PC-3 (cell line): ENCODE data around the gene LRRC56. TPM values are rescaled to one million over a fixed set of nuclear protein-coding genes. Genes with fewer than 3 reads are reported as not detected.

Experiments used
- ATAC-seq: fragments of 200-7000 bp; cut with Tn5 transposase; 2 replicates; pipeline ENCODE4 v1.9.1; 2020; ENCODE audit warnings: mild to moderate bottlenecking, moderate library complexity
- BruUV-seq: library from RNA; stranded (reverse); fragments of 400-500 nt; replicated peaks from 2 replicates; lab custom pipeline; 2021; lab: Mats Ljungman, UMichigan
- CTCF ChIA-PET: fragments of 300-600 bp; sonication (Branson Sonifier 250); formaldehyde crosslinking; loops from one replicate; lab custom pipeline; 2022; ENCODE audit warnings: antibody characterized with exemption; lab: Charles Lee
- POLR2A ChIA-PET: fragments of 300-600 bp; sonication (Branson Sonifier 250); formaldehyde crosslinking; loops from one replicate; lab custom pipeline; 2022; ENCODE audit warnings: antibody characterized with exemption; ENCODE audit not compliant: unreplicated experiment; lab: Charles Lee
- DNase-seq: peaks from one replicate; pipeline ENCODE4 v3.0.0-alpha.2; 2015
- H2AFZ ChIP-seq: fragments of 300-600 bp; sonication (generic); 2 replicates; pipeline ENCODE4 v1.6.0; 2016; ENCODE audit warnings: antibody characterized with exemption, low read length
- H3F3A ChIP-seq: fragments of 300-600 bp; sonication (generic); one replicate; pipeline ENCODE4 v1.6.0; 2017; ENCODE audit warnings: antibody characterized with exemption, low read length, control low read depth, mild to moderate bottlenecking; ENCODE audit not compliant: unreplicated experiment
- H3K27ac ChIP-seq: fragments of 300-600 bp; sonication (generic); 2 replicates; pipeline ENCODE4 v1.5.1; 2016; ENCODE audit warnings: mild to moderate bottlenecking, low read length
- H3K27me3 ChIP-seq: fragments of 300-600 bp; sonication (generic); 2 replicates; pipeline ENCODE4 v1.6.1; 2016; ENCODE audit warnings: low read length, mixed read lengths
- H3K36me3 ChIP-seq: fragments of 300-600 bp; sonication (generic); 2 replicates; pipeline ENCODE4 v1.6.1; 2016; ENCODE audit warnings: low read depth, mixed run types, low read length, mixed read lengths
- H3K4me1 ChIP-seq: fragments of 300-600 bp; sonication (generic); 2 replicates; pipeline ENCODE4 v1.5.1; 2016; ENCODE audit warnings: low read length; ENCODE audit not compliant: insufficient read depth
- H3K4me2 ChIP-seq: fragments of 300-600 bp; sonication (generic); 2 replicates; pipeline ENCODE4 v1.6.0; 2016; ENCODE audit warnings: low read length
- H3K4me3 ChIP-seq: fragments of 300-600 bp; sonication (generic); 2 replicates; pipeline ENCODE4 v1.5.1; 2016; ENCODE audit warnings: mild to moderate bottlenecking, low read length, mixed read lengths
- H3K79me2 ChIP-seq: fragments of 300-600 bp; sonication (generic); 2 replicates; pipeline ENCODE4 v1.6.1; 2017; ENCODE audit warnings: low read length, mixed read lengths
- H3K9ac ChIP-seq: fragments of 300-600 bp; sonication (generic); 2 replicates; pipeline ENCODE4 v1.6.0; 2016; ENCODE audit warnings: mild to moderate bottlenecking, low read length
- H3K9me2 ChIP-seq: fragments of 300-600 bp; sonication (generic); replicated peaks from 2 replicates; pipeline ENCODE4 v1.6.1; 2016; ENCODE audit warnings: mixed run types, low read length, mixed read lengths
- H3K9me3 ChIP-seq: fragments of 300-600 bp; sonication (generic); 2 replicates; pipeline ENCODE4 v1.6.1; 2016; ENCODE audit warnings: low read length, mixed read lengths
- H4K20me1 ChIP-seq: fragments of 300-600 bp; sonication (generic); 2 replicates; pipeline ENCODE4 v1.6.1; 2016; ENCODE audit warnings: low read length, mixed read lengths
- EZH2 ChIP-seq: fragments of 300-600 bp; sonication (generic); IDR thresholded peaks from one replicate; pipeline ENCODE4 v1.6.1; 2017; ENCODE audit warnings: antibody characterized with exemption, mild to moderate bottlenecking, low read length; ENCODE audit not compliant: unreplicated experiment
- EZH2phosphoT487 ChIP-seq: fragments of 300-600 bp; sonication (generic); IDR thresholded peaks from 2 replicates; pipeline ENCODE4 v1.6.1; 2018; ENCODE audit warnings: mild to moderate bottlenecking, antibody characterized with exemption, low read length, borderline replicate concordance
- intact Hi-C: fragments of 100-400 bp; cut with micrococcal nuclease; formaldehyde crosslinking; loops from 2 replicates; pipeline ENCODE4 v1.9.0; 2023
- total RNA-seq: library from RNA; depleted of rRNA; stranded (reverse); fragments of >200 nt; gene quantifications from 2 replicates; pipeline ENCODE4 v1.2.3, GENCODE V29; 2014
- TF ChIP-seq, protein P1 (sequence below): fragments of 300-600 bp; sonication (generic); conservative IDR thresholded peaks from 2 replicates; pipeline ENCODE4 v1.5.1; 2017; ENCODE audit warnings: antibody characterized with exemption, low read depth, mild to moderate bottlenecking, low read length

Gene LRRC56
- total RNA-seq, 1 experiment from 2014 or later: 1.5 TPM

DNA sequence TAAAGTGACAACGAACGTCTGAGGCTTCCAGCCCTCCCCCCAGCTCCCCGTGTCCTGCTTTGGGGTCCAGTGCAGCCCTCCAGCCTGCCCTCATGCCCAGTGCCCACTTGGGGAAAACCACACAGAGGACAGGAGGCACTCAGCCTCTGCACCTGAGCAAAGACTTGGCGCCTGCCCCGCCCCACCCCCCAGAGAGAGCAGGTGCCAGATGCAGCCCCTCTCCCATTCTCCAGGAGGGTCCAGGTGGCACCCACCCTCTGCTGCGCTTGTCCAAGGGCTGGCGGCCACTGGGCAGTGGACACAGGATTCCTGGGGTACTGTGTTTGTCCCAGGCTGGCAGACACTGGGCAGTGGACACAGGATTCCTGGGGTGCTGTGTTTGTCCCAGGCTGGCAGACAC lies 46.0 kb upstream of the LRRC56 start:
- ATAC-seq (no peak), DNase-seq (no peak)
- H3K79me2 ChIP-seq: no peaks in the 10 kb centered on the region
- H4K20me1 ChIP-seq: no peaks in the 10 kb centered on the region
- H3K27me3 ChIP-seq: no peaks in the 10 kb centered on the region
- BruUV-seq: no TSS peak
- H3K9me2 ChIP-seq: no peaks in the 10 kb centered on the region
- no peaks in the 10 kb centered on the region for H3F3A ChIP-seq
- no peaks in the 10 kb centered on the region for H3K9me3 ChIP-seq
- no peak overlapping the region for H2AFZ ChIP-seq
- H3K4me1 ChIP-seq: no peaks in the 10 kb centered on the region
- intact Hi-C loops: no loop called here
- H3K4me2 ChIP-seq: no peak overlapping the region
- CTCF ChIA-PET: no interaction called here
- H3K36me3 ChIP-seq: no peaks in the 10 kb centered on the region
- TF ChIP-seq, protein P1, sequence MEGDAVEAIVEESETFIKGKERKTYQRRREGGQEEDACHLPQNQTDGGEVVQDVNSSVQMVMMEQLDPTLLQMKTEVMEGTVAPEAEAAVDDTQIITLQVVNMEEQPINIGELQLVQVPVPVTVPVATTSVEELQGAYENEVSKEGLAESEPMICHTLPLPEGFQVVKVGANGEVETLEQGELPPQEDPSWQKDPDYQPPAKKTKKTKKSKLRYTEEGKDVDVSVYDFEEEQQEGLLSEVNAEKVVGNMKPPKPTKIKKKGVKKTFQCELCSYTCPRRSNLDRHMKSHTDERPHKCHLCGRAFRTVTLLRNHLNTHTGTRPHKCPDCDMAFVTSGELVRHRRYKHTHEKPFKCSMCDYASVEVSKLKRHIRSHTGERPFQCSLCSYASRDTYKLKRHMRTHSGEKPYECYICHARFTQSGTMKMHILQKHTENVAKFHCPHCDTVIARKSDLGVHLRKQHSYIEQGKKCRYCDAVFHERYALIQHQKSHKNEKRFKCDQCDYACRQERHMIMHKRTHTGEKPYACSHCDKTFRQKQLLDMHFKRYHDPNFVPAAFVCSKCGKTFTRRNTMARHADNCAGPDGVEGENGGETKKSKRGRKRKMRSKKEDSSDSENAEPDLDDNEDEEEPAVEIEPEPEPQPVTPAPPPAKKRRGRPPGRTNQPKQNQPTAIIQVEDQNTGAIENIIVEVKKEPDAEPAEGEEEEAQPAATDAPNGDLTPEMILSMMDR: no peak
- no peak for TF ChIP-seq EZH2phosphoT487
- TF ChIP-seq EZH2: no peak
- H3K9ac ChIP-seq: no peak overlapping the region
- no peak overlapping the region for H3K4me3 ChIP-seq
- no peak overlapping the region for H3K27ac ChIP-seq
- POLR2A ChIA-PET: no interaction called here

DNA sequence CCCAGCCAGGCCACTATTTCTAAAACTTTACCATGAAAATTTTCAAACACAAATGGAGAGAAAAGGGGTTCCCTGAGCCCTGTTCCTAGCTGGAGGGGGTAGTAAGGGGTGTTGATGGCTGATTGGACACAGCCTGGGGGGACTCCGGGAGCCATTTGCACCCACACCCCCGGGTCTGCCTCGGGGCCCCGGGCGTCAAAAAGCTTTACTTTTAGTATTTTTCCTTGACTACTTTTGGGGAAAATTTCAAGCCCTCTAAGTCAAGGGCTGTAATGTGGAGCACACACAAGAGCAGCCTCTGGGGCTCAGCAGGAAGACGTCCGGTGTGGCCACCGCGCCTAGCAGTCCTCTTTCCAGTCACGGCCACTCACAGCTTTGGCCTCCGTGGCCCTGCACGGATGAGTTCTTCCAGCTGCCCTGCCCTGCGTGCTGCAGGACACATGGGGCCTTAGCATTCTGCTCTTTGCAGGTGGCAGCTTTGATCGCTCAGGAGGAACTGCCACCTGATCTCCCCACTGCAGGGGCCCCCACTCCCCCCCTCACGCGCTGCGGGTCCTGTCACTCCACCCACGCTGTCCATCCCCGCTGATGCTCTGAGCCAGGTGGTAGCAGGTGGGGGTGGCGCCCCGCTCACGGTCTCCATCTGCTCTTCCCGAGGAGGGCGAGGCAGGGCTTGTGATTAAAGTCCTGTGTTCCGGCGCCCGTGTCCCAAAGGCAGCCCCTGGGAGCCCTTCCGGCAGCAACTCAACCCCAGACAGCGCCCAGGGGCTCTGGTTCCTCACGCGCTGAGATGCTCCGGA lies 44.7 kb upstream of the LRRC56 start:
- BruUV-seq: no TSS peak
- no peak for DNase-seq
- CTCF ChIA-PET: no interaction called here
- H3F3A ChIP-seq: no peaks in the 10 kb centered on the region
- H3K4me3 ChIP-seq: no peak overlapping the region
- TF ChIP-seq EZH2phosphoT487 (no peak), EZH2 (no peak)
- TF ChIP-seq, protein P1: no peak
- no peak overlapping the region for H3K9ac ChIP-seq
- H3K4me1 ChIP-seq: no peaks in the 10 kb centered on the region
- no peak for ATAC-seq
- H3K36me3 ChIP-seq: peaks cover 8% of the 10 kb centered on the region
- H3K27ac ChIP-seq: no peak overlapping the region
- no peak overlapping the region for H2AFZ ChIP-seq
- no peaks in the 10 kb centered on the region for H3K27me3 ChIP-seq
- POLR2A ChIA-PET: no interaction called here
- H3K9me3 ChIP-seq: no peaks in the 10 kb centered on the region
- H3K4me2 ChIP-seq: no peak overlapping the region
- no peaks in the 10 kb centered on the region for H4K20me1 ChIP-seq
- no peaks in the 10 kb centered on the region for H3K79me2 ChIP-seq
- H3K9me2 ChIP-seq: no peaks in the 10 kb centered on the region
- intact Hi-C loops: no loop called here
